Fibroblast of lung (primary cell): Measurements from ENCODE around the gene SENP6. TPM values are rescaled to one million over a fixed set of nuclear protein-coding genes. Genes with fewer than 3 reads are reported as not detected.

Source experiments
- DNase-seq, 2 donors: peaks; one replicate each; pipeline versions ENCODE4 v3.0.0 to v3.0.0-alpha.2; 2010; ENCODE audit warnings: low read depth in 2 of 2
- H2AFZ ChIP-seq: 2 replicates; pipeline ENCODE4 v1.5.1; 2012; ENCODE audit warnings: low read length, control low read depth, inconsistent platforms
- H3K27ac ChIP-seq: 2 replicates; pipeline ENCODE4 v1.5.1; 2011; ENCODE audit warnings: low read length, control low read depth; ENCODE audit not compliant: insufficient read depth
- H3K27me3 ChIP-seq: 2 replicates; pipeline ENCODE4 v1.5.1; 2011; ENCODE audit warnings: mild to moderate bottlenecking, low read length; ENCODE audit not compliant: control insufficient read depth, insufficient read depth
- H3K36me3 ChIP-seq: 2 replicates; pipeline ENCODE4 v1.5.1; 2011; ENCODE audit warnings: low read length; ENCODE audit not compliant: control insufficient read depth, insufficient read depth
- H3K4me1 ChIP-seq: 2 replicates; pipeline ENCODE4 v1.5.1; 2011; ENCODE audit warnings: low read length; ENCODE audit not compliant: control insufficient read depth, insufficient read depth; ENCODE audit errors: extremely low read depth
- H3K4me2 ChIP-seq: 2 replicates; pipeline ENCODE4 v1.5.1; 2011; ENCODE audit warnings: low read length, control low read depth; ENCODE audit not compliant: insufficient read depth; ENCODE audit errors: extremely low read depth
- H3K4me3 ChIP-seq, 4 experiments: fragments of 200-600 bp in 1 of 4; sonication (generic) in 1 of 4; replicated peaks in 1 of 4; 2 replicates each; pipeline ENCODE4 v1.5.1; 2011 to 2016; ENCODE audit warnings: low read length in 4 of 4, low read depth in 3 of 4, mild to moderate bottlenecking in 3 of 4, control low read depth in 2 of 4, inconsistent platforms in 1 of 4, mixed read lengths in 1 of 4; ENCODE audit not compliant: insufficient read depth in 1 of 4; ENCODE audit errors: control extremely low read depth in 1 of 4
- H3K79me2 ChIP-seq: 2 replicates; pipeline ENCODE4 v1.5.1; 2012; ENCODE audit warnings: mild to moderate bottlenecking, low read length, inconsistent platforms; ENCODE audit not compliant: control insufficient read depth, insufficient read depth
- H3K9ac ChIP-seq: 2 replicates; pipeline ENCODE4 v1.5.1; 2011; ENCODE audit warnings: mild to moderate bottlenecking, low read length, control low read depth; ENCODE audit not compliant: insufficient read depth
- H3K9me3 ChIP-seq: 2 replicates; pipeline ENCODE4 v1.5.1; 2012; ENCODE audit warnings: low read depth, low read length; ENCODE audit not compliant: control insufficient read depth, insufficient read depth
- H4K20me1 ChIP-seq: 2 replicates; pipeline ENCODE4 v1.5.1; 2011; ENCODE audit warnings: low read length; ENCODE audit not compliant: control insufficient read depth, insufficient read depth; ENCODE audit errors: extremely low read depth
- EZH2 ChIP-seq: IDR thresholded peaks from 2 replicates; pipeline ENCODE4 v1.5.1; 2012; ENCODE audit warnings: low read length, control low read depth, mild to moderate bottlenecking; ENCODE audit errors: missing control alignments
- polyA plus RNA-seq, 2 donors: library from polyadenylated mRNA; depleted of rRNA in 1 of 2; stranded (reverse) in 1 of 2; unstranded in 1 of 2; fragments of >200 nt; gene quantifications; 2 replicates each; pipeline ENCODE4 v1.2.1, GENCODE V29; 2011 to 2012; ENCODE audit warnings: missing spikeins in 1 of 2
- total RNA-seq: library from RNA; depleted of rRNA; stranded (reverse); fragments of >200 nt; gene quantifications from 2 replicates; pipeline ENCODE4 v1.2.1, GENCODE V29; 2014
- TF ChIP-seq, protein P1 (sequence below), 2 donors: IDR thresholded peaks in 1 of 2; conservative IDR thresholded peaks in 1 of 2; 1 replicate in 1 of 2; 2 replicates in 1 of 2; pipeline ENCODE4 v1.5.1; 2011 to 2012; ENCODE audit warnings: low read length in 2 of 2, control low read depth in 1 of 2, inconsistent platforms in 1 of 2, low read depth in 1 of 2, mild to moderate bottlenecking in 1 of 2

Gene SENP6
- total and polyA plus RNA-seq, 2 donors (not counting 1 experiment from before 2014, with no cell fraction given) = 54.5 to 80.6 TPM

- H4K20me1 ChIP-seq = no peaks in the 10 kb centered on the region
These were observed 160.4 kb downstream of the SENP6 start for GRCh38 chr6:75762063-75762462.

DNA sequence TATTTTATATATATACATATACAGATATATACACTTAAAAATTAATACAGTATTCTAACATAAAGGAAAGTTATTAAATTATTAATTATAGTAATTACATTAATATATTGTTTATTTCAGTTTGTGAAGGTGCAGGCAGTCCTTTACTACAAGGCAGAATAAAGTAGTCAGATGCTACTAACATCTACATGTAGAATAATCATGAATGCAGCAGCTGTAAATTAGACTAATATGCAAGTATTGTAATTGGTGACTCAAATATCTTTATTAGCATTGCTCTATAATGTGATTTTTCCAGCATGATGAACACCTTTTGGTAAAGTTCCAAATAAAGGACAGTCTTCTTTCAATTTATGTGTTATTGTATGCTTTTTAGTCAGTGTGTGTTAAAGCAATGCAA lies 164.7 kb downstream of the SENP6 start:
- no peak for DNase-seq
- no peaks in the 10 kb centered on the region for H3K79me2 ChIP-seq

More at GRCh38 chr6:75762063-75762462, 160.4 kb downstream of the SENP6 start:
- no peak overlapping the region for H3K4me3 ChIP-seq
- no peak for DNase-seq
- no peaks in the 10 kb centered on the region for H3K27me3 ChIP-seq
- TF ChIP-seq EZH2 = no peak
- TF ChIP-seq, protein P1, sequence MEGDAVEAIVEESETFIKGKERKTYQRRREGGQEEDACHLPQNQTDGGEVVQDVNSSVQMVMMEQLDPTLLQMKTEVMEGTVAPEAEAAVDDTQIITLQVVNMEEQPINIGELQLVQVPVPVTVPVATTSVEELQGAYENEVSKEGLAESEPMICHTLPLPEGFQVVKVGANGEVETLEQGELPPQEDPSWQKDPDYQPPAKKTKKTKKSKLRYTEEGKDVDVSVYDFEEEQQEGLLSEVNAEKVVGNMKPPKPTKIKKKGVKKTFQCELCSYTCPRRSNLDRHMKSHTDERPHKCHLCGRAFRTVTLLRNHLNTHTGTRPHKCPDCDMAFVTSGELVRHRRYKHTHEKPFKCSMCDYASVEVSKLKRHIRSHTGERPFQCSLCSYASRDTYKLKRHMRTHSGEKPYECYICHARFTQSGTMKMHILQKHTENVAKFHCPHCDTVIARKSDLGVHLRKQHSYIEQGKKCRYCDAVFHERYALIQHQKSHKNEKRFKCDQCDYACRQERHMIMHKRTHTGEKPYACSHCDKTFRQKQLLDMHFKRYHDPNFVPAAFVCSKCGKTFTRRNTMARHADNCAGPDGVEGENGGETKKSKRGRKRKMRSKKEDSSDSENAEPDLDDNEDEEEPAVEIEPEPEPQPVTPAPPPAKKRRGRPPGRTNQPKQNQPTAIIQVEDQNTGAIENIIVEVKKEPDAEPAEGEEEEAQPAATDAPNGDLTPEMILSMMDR (conservative IDR thresholded peaks at IDR 0.05 in 1 of 2, IDR thresholded peaks at IDR 0.05 in 1 of 2; ENCODE audit: low read depth in 1 of 2, low read length in 2 of 2) = no peak
- H3K9ac ChIP-seq = no peak overlapping the region
- H3K27ac ChIP-seq = no peak overlapping the region
- no peaks in the 10 kb centered on the region for H3K9me3 ChIP-seq
- no peak overlapping the region for H2AFZ ChIP-seq
- H3K79me2 ChIP-seq = no peaks in the 10 kb centered on the region
- H3K4me2 ChIP-seq = no peak overlapping the region
- no peaks in the 10 kb centered on the region for H3K36me3 ChIP-seq
- H3K4me1 ChIP-seq = no peaks in the 10 kb centered on the region

More for the DNA sequence above, 164.7 kb downstream of the SENP6 start:
- TF ChIP-seq EZH2 = no peak
- TF ChIP-seq, protein P1 (conservative IDR thresholded peaks at IDR 0.05 in 1 of 2, IDR thresholded peaks at IDR 0.05 in 1 of 2; ENCODE audit: low read depth in 1 of 2, low read length in 2 of 2) = no peak
- H3K9me3 ChIP-seq = no peaks in the 10 kb centered on the region
- no peak overlapping the region for H3K9ac ChIP-seq
- H3K27ac ChIP-seq = no peak overlapping the region
- H3K4me2 ChIP-seq = no peak overlapping the region
- no peaks in the 10 kb centered on the region for H4K20me1 ChIP-seq
- no peaks in the 10 kb centered on the region for H3K36me3 ChIP-seq
- no peaks in the 10 kb centered on the region for H3K27me3 ChIP-seq
- no peak overlapping the region for H2AFZ ChIP-seq
- H3K4me3 ChIP-seq = no peak overlapping the region
- no peaks in the 10 kb centered on the region for H3K4me1 ChIP-seq

Other genes starting within 250 kb of the SENP6 start
- 0.33 and 0.77 TPM in 2 replicates for gene FILIP1, start 108.1 kb upstream of the SENP6 start, total RNA-seq
- gene FILIP1, start 108.1 kb upstream of the SENP6 start, polyA plus RNA-seq = 0.76 and 2.3 TPM in 2 replicates
- 14.4 and 24.9 TPM in 2 replicates for gene MYO6, start 147.4 kb downstream of the SENP6 start, total RNA-seq
- 15.8 and 16.9 TPM in 2 replicates for gene MYO6, start 147.4 kb downstream of the SENP6 start, polyA plus RNA-seq